ENCODE measurements around the gene NR4A1. TPM values are rescaled to one million over a fixed set of nuclear protein-coding genes. Genes with fewer than 3 reads are reported as not detected.
A peak's percentile ranks its signal among the peaks of the same experiment; 100 is the strongest.

Gene NR4A1
- total RNA-seq (2021) (19.2 to 26.9 TPM (median 22.0 TPM) in 3 replicates), Bru-seq, nascent RNA (percentile 46 among the genes with signal in this experiment)
- long read RNA-seq, experiment 1, full-length matches to known transcripts, result 6 of 82 reads
- long read RNA-seq, experiment 1, partial matches to known transcripts, result 11 of 82 reads
- long read RNA-seq, experiment 1, other reads (novel, unspliced or antisense), result 65 of 82 reads
- long read RNA-seq, experiment 2, partial matches to known transcripts, result 10 of 23 reads
- long read RNA-seq, experiment 2, other reads (novel, unspliced or antisense), result 13 of 23 reads
- long read RNA-seq, experiment 3, partial matches to known transcripts, result 0 of 2 reads
- long read RNA-seq, experiment 3, other reads (novel, unspliced or antisense), result 0 of 2 reads

GRCh38 chr12:52050758-52051541 is at the start of gene NR4A1:
Gene NR4A1, plus strand, starts transcription at chr12:52051442. Its CDS starts 2,887 bp downstream, at chr12:52054329.
- H3K4me1 Mint-ChIP-seq, result peaks cover 28% of the 10 kb centered on the region
- CTCF ChIA-PET, result interaction anchor here (0.6 to 2.9 kb wide), 25 partner anchors 11 to 926 kb away, joined by 3 to 57 read pairs (median 5); partner anchors contain the start of genes ATG101 and TAMALIN
- peak within 1 kb of the TSS; percentile 87 for H3K27ac Mint-ChIP-seq
- POLR2A ChIA-PET, result interaction anchor here (0.6 to 1.8 kb wide), 13 partner anchors 9 to 30 kb away, joined by 3 to 11 read pairs (median 4); partner anchors contain the start of gene ATG101
- DNase-seq (ENCODE audit: low spot score) (peak; percentile 90), ATAC-seq (peak; percentile 68)
- H3K4me3 Mint-ChIP-seq, result peak within 1 kb of the TSS; percentile 86
- no peaks in the 10 kb centered on the region for H3K36me3 Mint-ChIP-seq
- TF ChIP-seq FOXP1 (CRISPR knock-in tag; IDR thresholded peaks at IDR 0.05; ENCODE audit: borderline replicate concordance) (peak; percentile 11; the same call in 1 of the 2 replicates), ZNF121 (CRISPR knock-in tag; IDR thresholded peaks at IDR 0.05) (no peak), ZNF423 (CRISPR knock-in tag; IDR thresholded peaks at IDR 0.05) (peak; percentile 41), SP1 (CRISPR knock-in tag; conservative IDR thresholded peaks at IDR 0.05) (peak; percentile 73), ZSCAN18 (CRISPR knock-in tag; IDR thresholded peaks at IDR 0.05) (no peak), USF2 (CRISPR knock-in tag; IDR thresholded peaks at IDR 0.05) (0 out of 2 replicates have a peak, but pooled peaks have one; percentile 4), FOXP4 (CRISPR knock-in tag; IDR thresholded peaks at IDR 0.05) (peak; percentile 68; the same call in 1 of the 2 replicates), EMX1 (CRISPR knock-in tag; IDR thresholded peaks at IDR 0.05) (no peak), ZNF317 (CRISPR knock-in tag; IDR thresholded peaks at IDR 0.05; ENCODE audit: borderline replicate concordance, low read depth) (no peak)
- peaks cover 50% of the 10 kb centered on the region for H3K27me3 Mint-ChIP-seq (ENCODE audit: low read depth)
- no peaks in the 10 kb centered on the region for H3K9me3 Mint-ChIP-seq

GRCh38 chr12:52003016-52003550 is 48.2 kb upstream of the NR4A1 start:
- ATAC-seq, result no peak
- no peak for DNase-seq (ENCODE audit: low spot score)
- ChIA-PET POLR2A (interaction anchor here (1.3 to 1.4 kb wide), 2 partner anchors 20 to 23 kb away, joined by 7 to 8 read pairs; no protein-coding TSS in a partner anchor), CTCF (interaction anchor here (0.7 to 38.0 kb wide), 14 partner anchors 10 to 128 kb away, joined by 3 to 1431 read pairs (median 9); partner anchors contain the start of gene SMIM41)
- Mint-ChIP-seq H3K27me3 (ENCODE audit: low read depth) (peaks cover 36% of the 10 kb centered on the region), H3K4me3 (no peak overlapping the region), H3K4me1 (peaks cover 17% of the 10 kb centered on the region), H3K36me3 (peaks cover 6% of the 10 kb centered on the region), H3K27ac (no peak overlapping the region), H3K9me3 (no peaks in the 10 kb centered on the region)
- no peak for TF ChIP-seq ZNF416 (CRISPR knock-in tag; IDR thresholded peaks at IDR 0.05)
- TF ChIP-seq ARID4B (CRISPR knock-in tag; IDR thresholded peaks at IDR 0.05; ENCODE audit: borderline replicate concordance), result no peak
- no peak for TF ChIP-seq STAT6 (CRISPR knock-in tag; conservative IDR thresholded peaks at IDR 0.05; ENCODE audit: low read depth)
- TF ChIP-seq SMAD3 (CRISPR knock-in tag; IDR thresholded peaks at IDR 0.05; ENCODE audit: borderline replicate concordance), result no peak
- no peak for TF ChIP-seq ZNF532 (CRISPR knock-in tag; IDR thresholded peaks at IDR 0.05; ENCODE audit: borderline replicate concordance)
